GM19467 (cell line): ENCODE results near the gene ACTL7B.
"Not testable (repeated sequence)": the region's sequence is repeated elsewhere in the genome, so short reads cannot be mapped to it uniquely, and the experiment has no call there.

Experiments
- ATAC-seq: cut with Tn5 transposase; IDR thresholded peaks from one replicate; pipeline ENCODE4 v1.9.1; 2021; ENCODE audit warnings: mild to moderate bottlenecking, moderate library complexity; ENCODE audit not compliant: unreplicated experiment

Gene ACTL7B

DNA sequence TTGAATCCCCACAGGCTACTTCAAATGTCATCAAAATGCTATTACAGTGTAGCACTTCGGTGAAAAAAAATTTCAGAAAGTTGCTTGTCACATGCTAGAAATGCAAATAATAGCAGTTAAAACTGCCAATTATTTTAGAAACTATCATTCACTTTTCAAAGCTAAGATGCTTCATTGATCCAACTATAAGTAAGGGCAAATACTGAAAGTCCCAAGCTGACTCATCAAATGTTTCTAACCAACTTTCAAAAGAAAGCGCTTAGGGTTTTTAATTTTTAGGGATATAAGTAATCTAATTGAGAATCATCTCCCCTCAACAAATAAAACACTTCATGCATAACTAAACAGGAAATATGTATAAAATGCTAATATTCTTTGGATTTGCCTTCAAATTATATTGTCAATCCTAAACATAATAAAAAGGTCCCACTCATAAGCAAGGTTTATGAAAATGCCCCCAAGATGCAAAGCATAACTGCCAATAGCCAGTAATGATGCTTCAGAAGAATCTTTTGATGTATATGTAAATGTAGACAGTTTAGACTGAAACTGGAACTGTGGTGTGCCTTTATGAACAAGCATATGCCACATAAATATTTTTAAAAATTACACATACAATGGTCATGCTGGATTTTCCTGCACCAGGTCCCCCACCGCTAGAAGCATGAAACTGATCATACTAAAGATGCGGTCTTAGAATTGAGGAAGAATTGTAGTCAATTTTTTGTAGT, 18.4 kb upstream of the ACTL7B start:
- ATAC-seq, result no peak

DNA sequence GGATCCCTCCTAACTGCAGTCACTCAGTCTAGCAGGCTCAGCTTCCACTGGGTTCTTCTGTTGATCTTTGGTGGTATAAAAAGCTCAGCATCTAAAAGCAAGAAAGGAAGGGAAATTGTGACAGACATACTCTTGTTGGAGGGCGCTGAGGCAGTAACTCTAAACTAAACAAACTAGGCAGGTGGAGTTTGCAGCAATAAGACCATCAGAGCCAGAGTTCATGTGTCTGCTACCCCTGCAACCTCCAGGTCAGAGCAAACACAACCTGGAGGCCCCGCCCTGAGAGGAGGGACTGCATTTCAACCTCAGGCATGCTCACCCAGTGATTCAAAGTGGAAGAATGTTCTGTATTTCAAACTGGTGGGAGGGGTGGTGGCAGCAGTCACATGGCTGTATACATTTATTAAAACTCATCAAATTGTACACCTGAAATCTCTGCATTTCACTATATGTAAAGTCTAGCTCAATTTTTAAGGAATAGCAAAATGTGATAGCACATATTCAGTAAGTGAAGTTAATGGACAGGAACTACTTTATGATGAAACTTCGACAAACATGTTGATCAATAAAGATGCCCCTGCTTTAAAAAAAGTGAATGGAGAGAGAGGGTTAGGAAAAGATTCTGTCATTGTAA, 13.4 kb upstream of the ACTL7B start:
- ATAC-seq, result no peak

- no peak for ATAC-seq
Measured at GRCh38 chr9:108867829-108868228, 12.0 kb upstream of the ACTL7B start.

DNA sequence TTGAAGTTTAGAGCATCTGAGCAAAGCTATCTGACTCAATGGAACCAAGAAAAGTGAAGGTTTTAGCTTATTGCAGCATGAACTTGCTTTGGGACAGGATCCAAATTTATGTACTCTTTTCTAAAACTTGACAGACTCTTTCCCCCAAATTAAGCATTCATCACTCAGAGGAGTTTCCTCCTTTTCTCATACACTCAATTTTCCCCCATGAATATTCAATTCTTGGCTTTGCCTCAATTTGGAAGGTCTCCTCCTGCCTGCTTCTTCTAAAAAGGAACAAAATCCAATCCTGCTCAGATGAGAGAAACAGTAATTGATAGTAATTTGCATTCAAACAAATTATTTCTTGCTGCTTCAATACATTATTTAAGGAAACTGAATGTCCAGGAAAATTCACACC, 11.3 kb upstream of the ACTL7B start:
- no peak for ATAC-seq

- no peak for ATAC-seq
Measured at GRCh38 chr9:108866001-108866420, 10.2 kb upstream of the ACTL7B start.

- no peak for ATAC-seq
Measured at GRCh38 chr9:108865037-108865436, 9.3 kb upstream of the ACTL7B start.

DNA sequence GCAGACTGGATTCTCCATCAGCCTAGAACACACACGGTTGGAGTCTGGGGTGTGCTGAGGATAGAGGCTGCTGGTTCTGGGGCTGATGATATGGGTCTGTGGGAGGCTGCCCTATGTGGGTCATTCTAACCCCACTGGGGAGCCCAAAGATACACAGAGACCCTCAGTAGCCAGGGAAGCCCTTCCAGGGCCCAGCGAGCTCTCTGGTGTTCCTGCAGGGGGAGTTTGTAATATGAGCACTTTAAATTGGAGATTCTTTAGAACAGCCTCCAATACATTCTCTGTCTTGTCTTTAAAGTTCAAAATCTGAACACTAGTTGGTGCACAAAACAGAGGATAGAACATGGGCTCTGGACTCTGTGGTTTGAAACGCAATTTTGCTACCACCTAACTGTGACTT, 8.7 kb upstream of the ACTL7B start:
- no peak for ATAC-seq

GRCh38 chr9:108863891-108864290, 8.1 kb upstream of the ACTL7B start:
- ATAC-seq, result no peak

DNA sequence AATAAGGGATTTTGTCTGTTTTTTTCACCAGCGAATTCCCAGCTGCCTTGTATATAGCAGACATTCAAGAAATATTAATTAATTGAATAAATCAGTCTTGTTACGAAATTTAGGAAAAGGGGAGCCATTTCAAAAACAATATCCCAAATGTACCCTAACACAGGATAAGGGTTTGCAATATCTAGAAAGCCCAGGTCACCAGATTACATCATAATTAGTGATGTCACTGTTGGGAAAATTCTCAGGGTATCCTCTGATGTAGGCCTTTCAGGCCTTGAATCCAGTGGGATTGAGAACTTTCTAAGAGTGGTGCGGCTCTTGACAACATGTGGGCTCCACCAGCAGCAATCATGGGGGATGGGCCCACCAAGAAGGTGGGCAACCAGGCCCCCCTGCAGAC, 6.2 kb upstream of the ACTL7B start, which contains the start of gene ACTL7A:
Gene ACTL7A (plus strand): TSS at position 270 of the 400 bp plus-strand sequence. CDS start 57 bp downstream, at position 327.
- no peak for ATAC-seq

DNA sequence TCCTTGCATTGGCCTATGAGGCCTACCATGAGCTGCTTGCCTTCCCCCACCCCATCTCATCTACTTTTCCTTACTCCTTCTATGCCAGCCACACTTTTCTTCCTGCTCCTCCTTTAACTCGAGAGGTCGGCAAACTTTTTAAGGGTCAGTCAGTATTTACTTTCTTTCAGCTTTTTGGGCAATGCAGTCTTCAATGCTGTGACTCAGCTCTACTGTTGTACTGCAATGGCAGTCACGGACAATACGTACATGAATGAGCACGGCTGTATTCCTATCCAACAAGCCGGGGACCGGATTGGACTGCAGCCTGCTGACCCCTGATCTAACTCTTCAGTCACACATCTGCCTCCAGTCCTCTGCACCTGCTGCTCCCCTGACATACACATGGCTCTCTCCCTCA, 5.7 kb upstream of the ACTL7B start:
- no peak for ATAC-seq

DNA sequence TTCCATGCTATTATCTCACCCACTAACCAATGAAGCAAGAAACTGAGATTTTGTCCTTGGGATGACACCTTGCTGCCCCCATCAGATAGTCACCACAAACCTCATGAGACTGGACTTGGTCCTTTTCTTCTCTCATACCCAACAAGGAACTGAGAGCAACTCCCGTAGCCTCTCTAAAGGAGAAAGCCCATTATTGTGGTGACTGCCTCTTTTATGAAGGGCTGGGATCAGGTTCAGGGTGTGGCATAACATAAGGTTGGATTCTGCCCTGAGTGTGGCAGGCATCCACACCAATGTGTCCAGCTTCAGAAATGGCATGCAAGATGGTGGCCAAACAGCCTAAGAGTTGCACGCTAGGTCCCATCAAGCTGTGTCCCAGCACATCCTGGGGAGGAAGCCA, 5.0 kb upstream of the ACTL7B start:
- no peak for ATAC-seq

GRCh38 chr9:108860354-108860753, 4.6 kb upstream of the ACTL7B start:
- ATAC-seq, result no peak

DNA sequence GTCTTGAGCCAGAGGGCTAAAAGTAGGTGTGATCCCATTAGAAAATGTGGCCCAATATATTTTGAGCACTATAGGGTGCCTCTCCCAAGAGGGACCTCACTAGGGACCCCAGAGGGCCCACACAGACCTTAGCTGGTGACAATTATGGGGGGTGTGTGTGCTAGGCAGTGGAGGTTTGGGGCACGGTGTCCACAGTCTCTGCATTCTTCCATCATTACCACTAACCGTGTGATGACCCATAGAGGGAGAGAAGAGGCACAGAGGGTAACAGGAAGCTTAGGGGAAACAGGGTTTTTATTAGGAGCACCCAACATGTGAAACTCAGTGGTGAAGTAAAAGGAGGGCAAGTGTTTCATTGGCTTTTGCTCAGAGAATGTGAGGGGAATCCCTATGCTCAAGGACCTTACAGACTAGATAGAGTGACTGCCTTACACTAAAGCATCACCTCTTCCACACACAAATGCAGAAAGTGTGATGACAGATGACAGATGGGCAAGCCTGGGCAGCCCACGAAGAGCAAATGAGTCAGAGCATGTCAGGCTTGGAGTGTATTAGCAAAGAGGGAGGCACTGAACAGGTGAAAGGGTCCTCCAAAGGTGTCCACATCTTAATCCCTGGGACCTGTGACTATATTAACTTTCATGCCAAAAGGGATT, 3.8 kb upstream of the ACTL7B start:
- ATAC-seq, result no peak

DNA sequence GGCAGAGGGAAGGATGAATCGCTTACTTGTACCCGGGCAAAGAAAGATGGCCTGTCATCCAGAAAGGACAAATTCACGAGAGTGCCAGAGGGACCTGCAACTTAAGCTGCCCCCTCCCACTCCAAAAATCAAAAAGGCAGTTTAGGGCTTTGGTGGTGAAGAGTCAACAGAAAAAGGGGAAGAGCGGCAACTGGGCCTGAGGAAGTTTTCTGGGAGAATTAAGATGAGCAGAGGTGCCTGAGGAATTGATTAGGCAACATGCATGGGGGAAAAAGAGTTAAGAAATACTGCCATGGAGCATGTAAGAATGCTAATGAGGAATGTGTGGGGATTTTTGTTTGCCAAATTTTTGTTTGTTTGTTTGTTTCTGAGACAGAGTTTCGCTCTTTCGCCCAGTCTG, 1.8 kb upstream of the ACTL7B start:
- no peak for ATAC-seq

DNA sequence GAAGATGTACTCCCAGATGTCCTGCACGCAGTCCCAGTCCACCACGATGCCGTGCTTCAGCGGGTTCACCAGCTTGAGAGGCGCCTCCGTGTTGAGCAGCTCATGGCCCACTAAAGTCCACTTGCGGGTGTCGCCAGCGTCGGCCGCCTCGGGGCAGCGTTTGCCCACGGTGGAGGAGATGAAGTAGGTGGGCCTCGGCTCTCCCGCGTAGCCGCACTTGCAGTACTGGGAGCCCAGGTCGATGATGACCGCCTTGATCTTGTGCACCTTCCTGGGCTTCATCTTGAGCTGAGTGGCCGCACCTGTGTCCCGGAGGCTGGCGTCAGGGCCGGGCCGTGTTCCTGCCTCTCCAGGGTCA, 278 bp downstream of the ACTL7B start:
- ATAC-seq, result no peak

DNA sequence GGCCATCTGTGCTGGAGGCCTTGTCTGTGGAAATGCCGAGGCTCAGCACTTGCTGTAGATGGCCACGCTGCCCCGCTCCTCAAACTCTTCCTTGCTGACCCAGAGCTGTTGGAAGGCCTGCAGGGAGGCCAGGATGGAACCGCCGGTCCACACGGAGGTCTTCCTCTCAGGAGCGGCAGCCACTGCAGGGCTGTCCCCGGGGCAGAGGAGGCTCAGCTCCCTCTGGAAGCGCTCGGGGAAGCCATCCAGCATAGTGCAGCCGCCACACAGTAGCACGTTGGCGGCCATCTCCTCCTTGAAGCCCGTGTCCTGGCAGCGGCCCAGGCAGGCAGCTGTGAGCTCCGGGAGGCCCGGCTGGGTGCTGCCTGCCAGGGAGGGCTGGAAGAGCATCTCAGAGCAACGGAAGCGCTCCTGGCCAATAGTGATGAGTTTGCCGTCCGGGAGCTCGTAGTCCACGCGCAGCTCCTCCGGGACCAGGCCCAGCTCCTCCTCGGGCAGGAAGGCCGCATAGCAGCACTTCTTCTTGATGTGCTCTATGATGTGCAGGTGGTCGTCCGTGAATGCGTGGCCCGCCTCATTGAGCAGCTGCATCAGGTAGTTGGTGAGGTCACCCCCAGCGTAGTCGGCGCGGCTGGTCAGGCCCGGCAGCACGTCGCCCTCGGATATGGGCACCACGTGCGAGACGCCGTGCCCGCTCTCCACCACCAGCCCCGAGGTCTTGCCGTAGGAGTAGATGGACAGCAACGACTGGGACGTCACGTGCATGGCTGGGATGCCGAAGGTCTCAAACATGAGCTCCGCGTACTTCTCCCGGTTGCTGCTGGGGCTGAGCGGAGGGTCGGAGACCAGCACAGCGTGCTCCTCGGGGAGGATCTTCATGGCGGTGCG, 901 bp downstream of the ACTL7B start:
- ATAC-seq, result no peak

GRCh38 chr9:108854094-108854493, 1.7 kb downstream of the ACTL7B start:
- no peak for ATAC-seq

DNA sequence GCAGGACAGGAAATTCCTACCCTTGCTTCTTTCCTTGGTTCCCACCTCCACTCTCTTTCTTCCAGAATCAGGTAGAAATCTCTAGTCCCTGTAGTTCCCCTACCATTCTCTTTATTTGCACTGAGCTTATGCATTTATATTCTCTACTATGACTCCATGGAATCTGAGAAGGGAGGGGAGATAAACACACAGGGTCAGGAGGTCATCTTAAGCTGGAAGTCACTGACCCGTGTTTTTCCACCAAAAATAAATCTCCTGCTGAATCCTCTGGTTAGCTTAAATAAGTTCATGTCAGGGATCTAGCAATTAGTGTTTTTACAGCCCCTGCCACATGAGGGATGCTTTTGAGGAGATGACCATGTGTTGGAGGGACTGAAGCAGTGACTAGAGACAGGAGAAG, 3.7 kb downstream of the ACTL7B start:
- ATAC-seq, result no peak

DNA sequence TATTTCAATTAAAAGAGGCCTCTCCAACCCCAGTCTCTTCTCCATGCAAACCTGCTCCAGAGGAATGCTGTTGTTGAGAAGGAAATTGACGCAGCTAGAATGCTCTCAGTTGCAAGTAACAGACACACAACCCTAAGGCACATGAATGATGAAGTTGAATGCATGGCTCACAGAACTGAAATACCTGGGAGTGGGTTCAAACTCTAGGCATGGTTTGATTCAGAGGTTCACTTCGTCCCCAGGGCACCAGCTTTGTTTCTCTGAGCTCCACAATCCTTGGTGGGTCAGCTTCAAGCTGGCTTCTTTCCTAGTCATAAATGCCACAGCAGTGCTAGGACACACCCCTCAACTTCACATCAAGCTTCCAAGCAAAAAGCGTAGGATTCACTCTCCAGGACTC, 4.6 kb downstream of the ACTL7B start:
- ATAC-seq, result no peak

GRCh38 chr9:108850293-108850897, 5.4 kb downstream of the ACTL7B start:
- ATAC-seq, result no peak

DNA sequence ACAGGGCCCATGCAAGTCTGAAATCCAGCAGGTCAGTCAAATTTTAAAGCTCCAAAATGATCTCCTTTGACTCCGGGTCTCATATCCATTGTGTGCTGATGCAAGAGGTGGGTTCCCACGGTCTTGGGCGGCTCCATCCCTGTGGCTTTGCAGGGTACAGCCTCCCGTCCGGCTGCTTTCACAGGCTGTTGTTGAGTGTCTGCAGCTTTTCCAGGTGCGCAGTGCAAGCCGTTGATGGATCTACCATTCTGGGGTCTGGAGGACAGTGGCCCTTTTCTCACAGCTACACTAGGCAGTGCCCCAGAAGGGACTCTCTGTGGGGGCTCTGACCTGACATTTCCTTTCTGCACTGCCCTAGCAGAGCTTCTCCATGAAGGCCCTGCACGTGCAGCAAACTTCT, 7.5 kb downstream of the ACTL7B start:
- ATAC-seq, result not testable (repeated sequence)
